ENCODE data around the gene SAMD11. TPM values are rescaled to one million over a fixed set of nuclear protein-coding genes. Genes with fewer than 3 reads are reported as not detected.

SAMD11 gene
- total RNA-seq, 1 donor from 2014 or later = 19.5 TPM

- peaks cover 13% of the 10 kb centered on the region for H3K4me1 Mint-ChIP-seq (ENCODE audit: unreplicated experiment)
- H3K27ac Mint-ChIP-seq (ENCODE audit: unreplicated experiment) = peak within 1 kb of the TSS; percentile 62
- peak within 1 kb of the TSS; percentile 73 for H3K4me3 Mint-ChIP-seq (ENCODE audit: unreplicated experiment)
- DNase-seq (ENCODE audit: extremely low spot score, unreplicated experiment) = peak; percentile 90
- no peaks in the 10 kb centered on the region for H3K27me3 Mint-ChIP-seq (ENCODE audit: unreplicated experiment)
- H3K9me3 Mint-ChIP-seq (ENCODE audit: unreplicated experiment) = no peaks in the 10 kb centered on the region
- no peak for TF ChIP-seq CTCF (IDR thresholded peaks at IDR 0.05)
- H3K36me3 Mint-ChIP-seq (ENCODE audit: unreplicated experiment) = peaks cover 4% of the 10 kb centered on the region
These were observed 36.8 kb downstream of the SAMD11 start, which contains the start of gene KLHL17 for GRCh38 chr1:960363-961131. Gene KLHL17, plus strand, starts transcription at chr1:960584. Its CDS starts 110 bp downstream, at chr1:960694.

- DNase-seq (ENCODE audit: extremely low spot score, unreplicated experiment) = no peak
- Mint-ChIP-seq H3K4me1 (ENCODE audit: unreplicated experiment) (peaks cover 13% of the 10 kb centered on the region), H3K4me3 (ENCODE audit: unreplicated experiment) (peak overlapping the region; percentile 32), H3K36me3 (ENCODE audit: unreplicated experiment) (peaks cover 4% of the 10 kb centered on the region), H3K27me3 (ENCODE audit: unreplicated experiment) (no peaks in the 10 kb centered on the region), H3K27ac (ENCODE audit: unreplicated experiment) (no peak overlapping the region), H3K9me3 (ENCODE audit: unreplicated experiment) (no peaks in the 10 kb centered on the region)
- TF ChIP-seq CTCF (IDR thresholded peaks at IDR 0.05) = no peak
These were observed 37.5 kb downstream of the SAMD11 start for GRCh38 chr1:961132-961669.

- Mint-ChIP-seq H3K4me3 (ENCODE audit: unreplicated experiment) (peak overlapping the region; percentile 57), H3K27me3 (ENCODE audit: unreplicated experiment) (no peaks in the 10 kb centered on the region), H3K4me1 (ENCODE audit: unreplicated experiment) (peaks cover 8% of the 10 kb centered on the region), H3K27ac (ENCODE audit: unreplicated experiment) (no peak overlapping the region), H3K9me3 (ENCODE audit: unreplicated experiment) (no peaks in the 10 kb centered on the region), H3K36me3 (ENCODE audit: unreplicated experiment) (peaks cover 2% of the 10 kb centered on the region)
- DNase-seq (ENCODE audit: extremely low spot score, unreplicated experiment) = no peak
- TF ChIP-seq CTCF (IDR thresholded peaks at IDR 0.05) = no peak
These were observed 38.9 kb downstream of the SAMD11 start for GRCh38 chr1:962381-963300.

GRCh38 chr1:963301-963651 is 39.6 kb downstream of the SAMD11 start:
- no peak for TF ChIP-seq CTCF (IDR thresholded peaks at IDR 0.05)
- no peaks in the 10 kb centered on the region for H3K9me3 Mint-ChIP-seq (ENCODE audit: unreplicated experiment)

More at GRCh38 chr1:963301-963651, 39.6 kb downstream of the SAMD11 start:
- peaks cover 3% of the 10 kb centered on the region for H3K4me1 Mint-ChIP-seq (ENCODE audit: unreplicated experiment)
- no peak for DNase-seq (ENCODE audit: extremely low spot score, unreplicated experiment)
- H3K27ac Mint-ChIP-seq (ENCODE audit: unreplicated experiment) = no peak overlapping the region
- H3K27me3 Mint-ChIP-seq (ENCODE audit: unreplicated experiment) = no peaks in the 10 kb centered on the region
- no peak overlapping the region for H3K4me3 Mint-ChIP-seq (ENCODE audit: unreplicated experiment)
- H3K36me3 Mint-ChIP-seq (ENCODE audit: unreplicated experiment) = peaks cover 2% of the 10 kb centered on the region

Data from osteocyte (in vitro differentiated cells).